ENCODE data around the gene TRIM47.

TRIM47 gene

DNA sequence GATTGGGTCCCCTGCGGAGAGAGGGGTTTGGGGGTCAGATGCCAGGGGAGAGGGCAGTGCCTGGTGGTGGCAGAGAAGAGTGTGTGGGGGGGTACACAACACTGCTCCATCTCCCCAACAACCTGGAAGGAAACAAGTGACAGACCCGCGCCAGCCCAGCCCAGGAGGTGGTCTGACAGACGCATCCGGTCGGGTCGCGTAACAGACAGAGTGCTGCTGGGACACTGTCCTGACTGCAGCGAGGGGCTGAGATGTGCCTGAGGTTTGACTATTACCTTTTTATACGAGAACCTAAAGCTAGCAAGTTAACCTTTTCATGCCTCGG lies 50.3 kb downstream of the TRIM47 start:
- DNase-seq: no peak

DNA sequence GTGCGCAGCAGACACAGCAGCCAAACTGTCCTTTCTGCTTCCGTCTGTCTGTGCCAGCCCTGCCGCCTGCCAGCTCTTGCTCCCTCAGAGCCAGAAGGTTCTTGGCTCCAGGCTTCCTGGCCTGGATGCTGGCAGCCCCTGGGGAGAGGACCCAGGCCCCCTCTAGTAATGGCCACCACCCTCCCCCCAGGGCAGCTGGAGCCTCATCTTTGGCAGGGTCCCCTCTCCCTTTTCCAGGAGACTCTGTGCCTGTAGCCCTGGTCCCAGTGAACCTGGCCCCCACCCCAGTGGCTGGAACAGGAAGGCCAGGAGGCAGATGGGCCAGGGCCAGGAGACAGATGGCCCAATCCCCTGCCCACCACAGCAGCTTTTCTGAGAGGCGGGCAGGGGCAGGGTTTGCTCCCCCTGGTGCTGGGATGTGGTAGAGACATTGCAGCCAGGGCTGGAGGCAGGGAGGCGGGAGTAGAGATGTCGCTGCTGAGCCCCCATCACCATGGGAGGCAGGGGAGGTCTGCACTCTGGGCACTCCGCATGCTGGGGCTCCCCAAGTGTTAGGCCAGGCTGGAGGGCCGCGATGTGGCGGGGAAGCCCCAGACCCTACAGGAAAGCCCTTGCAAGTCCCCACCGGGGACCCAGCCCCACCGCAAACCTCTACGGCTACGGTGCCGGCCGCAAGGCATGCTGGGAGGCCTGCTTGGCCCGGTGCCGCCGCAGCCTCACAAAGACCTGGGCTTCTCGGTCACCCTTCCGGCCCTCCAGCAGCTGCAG lies 50.9 kb downstream of the TRIM47 start:
- DNase-seq: peak; percentile 63

DNA sequence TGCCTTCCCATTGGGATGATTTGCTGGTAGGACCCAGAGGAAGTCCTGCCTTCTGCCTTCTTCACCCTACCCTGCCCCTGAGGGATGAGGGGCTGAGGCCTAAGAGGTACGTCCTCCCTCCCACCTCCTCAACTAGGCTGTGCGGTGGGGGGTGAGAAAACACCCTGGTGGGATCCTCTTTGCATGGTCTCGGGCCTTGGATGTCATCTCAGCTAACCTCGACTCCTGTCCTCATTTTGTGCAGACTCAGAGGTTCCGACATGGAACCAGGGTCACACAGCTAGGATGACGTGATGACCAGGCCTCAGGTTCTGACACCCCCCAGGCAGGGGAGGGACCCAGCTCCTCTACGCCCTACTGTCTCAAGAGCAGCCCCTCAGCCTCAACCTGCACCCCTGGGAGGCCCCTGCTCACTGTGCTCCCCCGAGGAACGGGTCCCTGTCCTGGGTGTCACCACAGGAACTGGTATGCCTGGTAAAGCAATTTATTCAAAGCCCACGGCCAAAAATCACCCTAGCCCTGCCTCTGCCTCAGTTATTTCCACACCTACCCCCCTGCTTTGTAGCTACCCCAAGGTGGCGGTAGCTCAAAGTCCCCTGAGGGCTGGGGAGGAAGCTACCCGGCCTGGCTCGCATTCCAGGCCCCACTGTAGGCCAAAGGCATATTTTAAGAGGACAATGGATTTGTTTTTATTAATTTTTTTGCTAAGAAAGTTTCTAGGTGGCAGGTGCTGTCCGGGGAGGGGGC lies 51.6 kb downstream of the TRIM47 start:
- no peak for DNase-seq

DNA sequence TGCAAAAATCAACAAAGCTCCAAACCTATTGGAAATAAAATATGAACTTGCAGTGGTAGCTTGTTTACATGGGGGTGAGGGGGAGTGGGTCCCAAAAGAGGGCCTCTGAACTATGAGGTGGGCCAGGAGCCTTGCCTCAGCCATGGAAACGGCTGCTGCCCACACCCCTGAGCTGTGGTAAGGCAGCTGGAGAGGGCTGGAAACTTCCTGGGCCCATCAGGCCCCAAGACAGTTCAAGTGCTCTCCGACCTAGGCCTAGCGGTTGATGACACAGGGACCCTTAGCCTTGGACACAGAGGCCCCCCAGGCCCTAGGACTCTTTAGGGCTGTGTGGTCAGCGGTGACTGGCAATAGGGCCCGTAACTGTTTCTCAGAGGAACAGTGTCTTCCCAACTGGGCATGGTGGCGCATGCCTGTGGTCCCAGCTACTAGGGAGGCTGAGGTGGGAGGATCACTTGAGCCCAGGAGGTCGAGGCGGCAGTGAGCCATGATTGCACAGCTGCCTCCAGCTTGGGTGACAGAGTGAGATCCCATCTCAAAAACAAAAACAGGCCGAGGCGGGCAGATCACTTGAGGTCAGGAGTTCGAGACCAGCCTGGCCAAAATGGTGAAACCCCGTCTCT lies 52.5 kb downstream of the TRIM47 start:
- no peak for DNase-seq

GRCh38 chr17:75825149-75825552 lies 53.2 kb downstream of the TRIM47 start:
- DNase-seq: no peak

DNA sequence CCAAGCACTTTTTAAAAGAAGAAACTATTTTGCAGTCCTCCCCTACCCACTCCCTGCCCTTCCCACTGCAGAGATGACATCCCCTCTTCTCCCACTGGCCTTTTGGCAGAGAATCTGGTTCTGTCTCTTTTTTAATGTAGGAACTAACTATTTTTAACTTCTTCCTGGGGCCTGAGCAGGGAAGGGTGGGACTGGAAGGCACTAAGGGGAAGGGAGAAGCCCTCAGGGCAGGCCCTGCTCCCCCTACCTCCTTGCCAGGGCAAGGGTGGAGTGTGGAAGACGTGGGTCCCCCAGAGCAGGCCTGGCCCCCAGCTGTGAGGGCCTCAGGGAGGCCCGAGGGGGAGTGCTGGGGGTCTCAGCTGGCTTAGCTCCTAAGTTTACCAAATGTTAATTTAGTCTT lies 53.7 kb downstream of the TRIM47 start:
- no peak for DNase-seq

Data from fibroblast of skin of back (primary cell).